ENCODE results near the gene PGM3.

Gene PGM3

GRCh38 chr6:83192871-83193746 is at the start of gene PGM3, which contains the start of gene RWDD2A:
Gene PGM3 (minus strand): TSS chr6:83193265. CDS start chr6:83191012, 2,253 bp downstream.
Gene RWDD2A (plus strand): TSS chr6:83193357. CDS start chr6:83194452, 1,095 bp downstream.
- Mint-ChIP-seq H3K4me1 (peaks cover 26% of the 10 kb centered on the region), H3K27me3 (peaks cover 3% of the 10 kb centered on the region), H3K4me3 (peak within 1 kb of the TSS; percentile 97), H3K36me3 (ENCODE audit: low read depth) (peaks cover 14% of the 10 kb centered on the region), H3K27ac (peak within 1 kb of the TSS; percentile 92), H3K9me3 (no peaks in the 10 kb centered on the region)
- peak; percentile 96 for ATAC-seq
- peak; percentile 85 for DNase-seq

GRCh38 chr6:83231146-83231545 is 38.1 kb upstream of the PGM3 start:
- DNase-seq: no peak
- Mint-ChIP-seq H3K4me3 (no peak overlapping the region), H3K36me3 (ENCODE audit: low read depth) (no peaks in the 10 kb centered on the region), H3K9me3 (no peaks in the 10 kb centered on the region), H3K27ac (no peak overlapping the region), H3K27me3 (peaks cover 14% of the 10 kb centered on the region), H3K4me1 (no peaks in the 10 kb centered on the region)
- ATAC-seq: no peak

GRCh38 chr6:83226517-83226916 is 33.5 kb upstream of the PGM3 start:
- no peaks in the 10 kb centered on the region for H3K36me3 Mint-ChIP-seq (ENCODE audit: low read depth)
- no peaks in the 10 kb centered on the region for H3K4me1 Mint-ChIP-seq
- DNase-seq (no peak), ATAC-seq (no peak)
- no peak overlapping the region for H3K4me3 Mint-ChIP-seq
- peaks cover 2% of the 10 kb centered on the region for H3K27me3 Mint-ChIP-seq
- H3K9me3 Mint-ChIP-seq: no peaks in the 10 kb centered on the region
- no peak overlapping the region for H3K27ac Mint-ChIP-seq

- Mint-ChIP-seq H3K27ac (no peak overlapping the region), H3K27me3 (peaks cover 2% of the 10 kb centered on the region), H3K36me3 (ENCODE audit: low read depth) (no peaks in the 10 kb centered on the region), H3K4me1 (no peaks in the 10 kb centered on the region), H3K9me3 (no peaks in the 10 kb centered on the region), H3K4me3 (no peak overlapping the region)
- ATAC-seq: no peak
- DNase-seq: no peak
Observed at GRCh38 chr6:83221889-83222479, 28.9 kb upstream of the PGM3 start.

- no peaks in the 10 kb centered on the region for H3K36me3 Mint-ChIP-seq (ENCODE audit: low read depth)
- H3K9me3 Mint-ChIP-seq: no peaks in the 10 kb centered on the region
- no peak overlapping the region for H3K4me3 Mint-ChIP-seq
- no peaks in the 10 kb centered on the region for H3K4me1 Mint-ChIP-seq
- peaks cover 2% of the 10 kb centered on the region for H3K27me3 Mint-ChIP-seq
- no peak for ATAC-seq
- no peak for DNase-seq
- no peak overlapping the region for H3K27ac Mint-ChIP-seq
Observed at GRCh38 chr6:83221276-83221675, 28.2 kb upstream of the PGM3 start.

GRCh38 chr6:83220121-83220520 is 27.1 kb upstream of the PGM3 start:
- DNase-seq (no peak), ATAC-seq (no peak)
- Mint-ChIP-seq H3K36me3 (ENCODE audit: low read depth) (no peaks in the 10 kb centered on the region), H3K27ac (no peak overlapping the region), H3K27me3 (peaks cover 2% of the 10 kb centered on the region), H3K9me3 (no peaks in the 10 kb centered on the region), H3K4me1 (no peaks in the 10 kb centered on the region), H3K4me3 (no peak overlapping the region)

- Mint-ChIP-seq H3K4me3 (no peak overlapping the region), H3K27ac (no peak overlapping the region), H3K9me3 (no peaks in the 10 kb centered on the region), H3K36me3 (ENCODE audit: low read depth) (no peaks in the 10 kb centered on the region), H3K27me3 (peaks cover 2% of the 10 kb centered on the region), H3K4me1 (no peaks in the 10 kb centered on the region)
- no peak for ATAC-seq
- DNase-seq: no peak
Observed at GRCh38 chr6:83218646-83219045, 25.6 kb upstream of the PGM3 start.

- H3K27ac Mint-ChIP-seq: no peak overlapping the region
- H3K9me3 Mint-ChIP-seq: no peaks in the 10 kb centered on the region
- H3K4me3 Mint-ChIP-seq: no peak overlapping the region
- no peaks in the 10 kb centered on the region for H3K36me3 Mint-ChIP-seq (ENCODE audit: low read depth)
- DNase-seq: no peak
- H3K4me1 Mint-ChIP-seq: no peaks in the 10 kb centered on the region
- H3K27me3 Mint-ChIP-seq: peaks cover 9% of the 10 kb centered on the region
- no peak for ATAC-seq
Observed at GRCh38 chr6:83216806-83217205, 23.7 kb upstream of the PGM3 start.

GRCh38 chr6:83215131-83216047 is 22.3 kb upstream of the PGM3 start:
- Mint-ChIP-seq H3K4me1 (no peaks in the 10 kb centered on the region), H3K27me3 (peaks cover 8% of the 10 kb centered on the region), H3K36me3 (ENCODE audit: low read depth) (no peaks in the 10 kb centered on the region), H3K9me3 (no peaks in the 10 kb centered on the region), H3K4me3 (no peak overlapping the region), H3K27ac (no peak overlapping the region)
- DNase-seq (peak; percentile 46), ATAC-seq (peak; percentile 99)

GRCh38 chr6:83202031-83202430 is 9.0 kb upstream of the PGM3 start:
- Mint-ChIP-seq H3K27me3 (peaks cover 9% of the 10 kb centered on the region), H3K4me3 (no peak overlapping the region), H3K9me3 (no peaks in the 10 kb centered on the region), H3K4me1 (peaks cover 7% of the 10 kb centered on the region), H3K36me3 (ENCODE audit: low read depth) (no peaks in the 10 kb centered on the region), H3K27ac (no peak overlapping the region)
- no peak for ATAC-seq
- no peak for DNase-seq

GRCh38 chr6:83199863-83200225 is 6.8 kb upstream of the PGM3 start:
- Mint-ChIP-seq H3K4me1 (peaks cover 7% of the 10 kb centered on the region), H3K4me3 (no peak overlapping the region), H3K27ac (no peak overlapping the region), H3K36me3 (ENCODE audit: low read depth) (peaks cover 2% of the 10 kb centered on the region), H3K9me3 (no peaks in the 10 kb centered on the region), H3K27me3 (no peaks in the 10 kb centered on the region)
- no peak for ATAC-seq
- DNase-seq: no peak

- Mint-ChIP-seq H3K4me3 (no peak overlapping the region), H3K36me3 (ENCODE audit: low read depth) (peaks cover 2% of the 10 kb centered on the region), H3K9me3 (no peaks in the 10 kb centered on the region), H3K27me3 (peaks cover 2% of the 10 kb centered on the region), H3K4me1 (peaks cover 10% of the 10 kb centered on the region), H3K27ac (no peak overlapping the region)
- peak; percentile 80 for ATAC-seq
- no peak for DNase-seq
Observed at GRCh38 chr6:83199173-83199862, 6.3 kb upstream of the PGM3 start.

GRCh38 chr6:83198486-83199172 is 5.6 kb upstream of the PGM3 start:
- ATAC-seq: no peak
- Mint-ChIP-seq H3K4me3 (no peak overlapping the region), H3K9me3 (no peaks in the 10 kb centered on the region), H3K27ac (no peak overlapping the region), H3K4me1 (peaks cover 15% of the 10 kb centered on the region), H3K27me3 (peaks cover 3% of the 10 kb centered on the region), H3K36me3 (ENCODE audit: low read depth) (peaks cover 2% of the 10 kb centered on the region)
- no peak for DNase-seq
